H1 (cell line): Measurements from ENCODE around the gene AHRR. TPM values are rescaled to one million over a fixed set of nuclear protein-coding genes. Genes with fewer than 3 reads are reported as not detected.

Experiments used
- CTCF ChIA-PET: fragments of 300-600 bp; sonication (Branson Sonifier 250); formaldehyde crosslinking; loops from one replicate; lab custom pipeline; 2021; ENCODE audit not compliant: partially characterized antibody; lab: Charles Lee
- POLR2A ChIA-PET: fragments of 300-600 bp; sonication (Branson Sonifier 250); formaldehyde crosslinking; loops from one replicate; lab custom pipeline; 2021; ENCODE audit warnings: inconsistent platforms; ENCODE audit not compliant: partially characterized antibody; lab: Charles Lee
- DNase-seq, 2 experiments: peaks; one replicate each; pipeline versions ENCODE4 v3.0.0 to v3.0.0-alpha.2; 2010 to 2022; ENCODE audit warnings: low spot score in 2 of 2, low read depth in 1 of 2, mixed read lengths in 1 of 2
- FAIRE-seq: peaks from 2 replicates; lab custom pipeline; 2011; peaks lifted over from hg19 to GRCh38; lab: Jason Lieb, UNC
- H2AFZ ChIP-seq: 2 replicates; pipeline ENCODE4 v1.8.1; 2012; ENCODE audit warnings: low read length, inconsistent platforms
- H2AK5ac ChIP-seq: 2 replicates; pipeline ENCODE4 v1.6.1; 2013; ENCODE audit warnings: low read depth, low read length
- H2BK120ac ChIP-seq: replicated peaks from 2 replicates; pipeline ENCODE3; 2013; ENCODE audit warnings: low read depth, low read length, inconsistent platforms
- H2BK12ac ChIP-seq: 2 replicates; pipeline ENCODE4 v1.6.1; 2013; ENCODE audit warnings: low read depth, low read length
- H2BK15ac ChIP-seq: 2 replicates; pipeline ENCODE4 v1.6.1; 2013; ENCODE audit warnings: low read length
- H2BK20ac ChIP-seq: 2 replicates; pipeline ENCODE4 v1.6.1; 2013; ENCODE audit warnings: low read length
- H2BK5ac ChIP-seq: 2 replicates; pipeline ENCODE4 v1.6.1; 2013; ENCODE audit warnings: low read depth, low read length
- H3K14ac ChIP-seq: 2 replicates; pipeline ENCODE4 v1.6.1; 2013; ENCODE audit warnings: inconsistent platforms; ENCODE audit not compliant: insufficient read length
- H3K18ac ChIP-seq: 2 replicates; pipeline ENCODE4 v1.6.1; 2013; ENCODE audit warnings: low read length; ENCODE audit errors: extremely low read depth
- H3K23ac ChIP-seq: 2 replicates; pipeline ENCODE4 v1.6.1; 2013; ENCODE audit warnings: inconsistent platforms; ENCODE audit not compliant: insufficient read length
- H3K23me2 ChIP-seq: 2 replicates; pipeline ENCODE4 v1.6.1; 2013; ENCODE audit warnings: low read depth, low read length
- H3K27ac ChIP-seq: 2 replicates; pipeline ENCODE4 v1.6.1; 2011; ENCODE audit warnings: low read depth, low read length, inconsistent platforms
- H3K27me3 ChIP-seq, 4 experiments: replicated peaks in 1 of 4; 1 replicate in 1 of 4; 2 replicates in 3 of 4; pipeline versions ENCODE4 v1.6.1 to v1.8.1; 2011 to 2013; ENCODE audit warnings: low read length in 3 of 4, mild to moderate bottlenecking in 3 of 4, inconsistent platforms in 2 of 4, mixed read lengths in 2 of 4, moderate library complexity in 1 of 4; ENCODE audit not compliant: control insufficient read depth in 3 of 4, insufficient read depth in 3 of 4; ENCODE audit errors: extremely low read depth in 1 of 4
- H3K36me3 ChIP-seq, 4 experiments: 2 replicates each; pipeline versions ENCODE4 v1.6.1 to v1.8.1; 2011 to 2013; ENCODE audit warnings: mild to moderate bottlenecking in 4 of 4, low read length in 3 of 4, moderate library complexity in 2 of 4, control low read depth in 1 of 4, inconsistent platforms in 1 of 4; ENCODE audit not compliant: insufficient read depth in 4 of 4, control insufficient read depth in 2 of 4
- H3K4ac ChIP-seq: replicated peaks from 2 replicates; pipeline ENCODE3; 2013; ENCODE audit warnings: low read length, low read depth, mixed read lengths, inconsistent platforms; ENCODE audit not compliant: insufficient read length
- H3K4me1 ChIP-seq, 4 experiments: replicated peaks in 1 of 4; 1 replicate in 1 of 4; 2 replicates in 3 of 4; pipeline versions ENCODE4 v1.6.1 to v1.8.1; 2011 to 2013; ENCODE audit warnings: low read length in 3 of 4, inconsistent platforms in 2 of 4, mixed read lengths in 1 of 4; ENCODE audit not compliant: insufficient read depth in 4 of 4, control insufficient read depth in 3 of 4
- H3K4me2 ChIP-seq, 2 experiments: 2 replicates each; pipeline versions ENCODE4 v1.6.1 to v1.8.1; 2011 to 2013; ENCODE audit warnings: low read depth in 2 of 2, low read length in 2 of 2, control low read depth in 1 of 2, inconsistent platforms in 1 of 2, mild to moderate bottlenecking in 1 of 2; ENCODE audit not compliant: insufficient read depth in 1 of 2
- H3K4me3 ChIP-seq, 4 experiments: fragments of 200-600, 300-600 bp in 1 of 4; sonication (generic), shearing (Covaris generic), sonication (Bioruptor Twin) in 1 of 4; 2 replicates each; pipeline versions ENCODE4 v1.5.1 to v1.8.1; 2011 to 2016; ENCODE audit warnings: low read length in 4 of 4, low read depth in 3 of 4, control low read depth in 2 of 4, inconsistent platforms in 2 of 4, mild to moderate bottlenecking in 2 of 4, mixed read lengths in 1 of 4, moderate library complexity in 1 of 4; ENCODE audit not compliant: insufficient read depth in 2 of 4; ENCODE audit errors: extremely low read depth in 1 of 4
- H3K56ac ChIP-seq: replicated peaks from 2 replicates; pipeline ENCODE3; 2013; ENCODE audit warnings: low read depth, mild to moderate bottlenecking, mixed read lengths, low read length, inconsistent platforms; ENCODE audit not compliant: insufficient read length
- H3K79me1 ChIP-seq: 2 replicates; pipeline ENCODE4 v1.6.1; 2013; ENCODE audit warnings: low read depth, low read length, control low read depth
- H3K79me2 ChIP-seq, 2 experiments: 2 replicates each; pipeline versions ENCODE4 v1.6.1 to v1.8.1; 2012 to 2013; ENCODE audit warnings: low read length in 2 of 2, mild to moderate bottlenecking in 2 of 2, inconsistent platforms in 1 of 2; ENCODE audit not compliant: insufficient read depth in 2 of 2, control insufficient read depth in 1 of 2
- H3K9ac ChIP-seq, 4 experiments: replicated peaks in 1 of 4; 1 replicate in 1 of 4; 2 replicates in 3 of 4; pipeline versions ENCODE4 v1.6.1 to v1.8.1; 2011 to 2013; ENCODE audit warnings: low read depth in 3 of 4, low read length in 3 of 4, control low read depth in 2 of 4, mild to moderate bottlenecking in 2 of 4, moderate library complexity in 2 of 4, inconsistent platforms in 1 of 4; ENCODE audit errors: extremely low read depth in 1 of 4
- H3K9me3 ChIP-seq, 2 experiments: 2 replicates each; pipeline versions ENCODE4 v1.6.1 to v1.8.1; 2012 to 2013; ENCODE audit warnings: mild to moderate bottlenecking in 2 of 2, moderate library complexity in 2 of 2, control low read depth in 1 of 2, inconsistent platforms in 1 of 2, low read depth in 1 of 2, low read length in 1 of 2, mixed read lengths in 1 of 2; ENCODE audit not compliant: insufficient read depth in 2 of 2
- H4K20me1 ChIP-seq, 2 experiments: replicated peaks in 1 of 2; 2 replicates each; pipeline versions ENCODE3 to v1.8.1; 2011 to 2013; ENCODE audit warnings: inconsistent platforms in 2 of 2, low read length in 2 of 2, mild to moderate bottlenecking in 1 of 2; ENCODE audit not compliant: insufficient read depth in 2 of 2, control insufficient read depth in 1 of 2
- H4K5ac ChIP-seq: 2 replicates; pipeline ENCODE4 v1.6.1; 2013; ENCODE audit warnings: low read length, low read depth, mixed read lengths, inconsistent platforms; ENCODE audit not compliant: insufficient read length
- H4K8ac ChIP-seq: 2 replicates; pipeline ENCODE4 v1.8.0; 2013; ENCODE audit warnings: mild to moderate bottlenecking, moderate library complexity, low read length, inconsistent platforms; ENCODE audit not compliant: insufficient read depth; ENCODE audit errors: extremely low read depth
- H4K91ac ChIP-seq: replicated peaks from 2 replicates; pipeline ENCODE3; 2013; ENCODE audit warnings: low read length, mixed read lengths, inconsistent platforms; ENCODE audit not compliant: insufficient read length
- BCL11A ChIP-seq, 2 experiments: IDR thresholded peaks; one replicate each; pipeline ENCODE4 v1.6.1; 2011; ENCODE audit warnings: low read depth in 2 of 2, low read length in 2 of 2, mild to moderate bottlenecking in 2 of 2
- BRCA1 ChIP-seq: IDR thresholded peaks from 2 replicates; pipeline ENCODE4 v1.6.1; 2012; ENCODE audit warnings: low read depth, low read length, improper control_type of control experiment
- CBX8 ChIP-seq: fragments of 300-800, 300-1000 bp; sonication (generic); IDR thresholded peaks from 2 replicates; pipeline ENCODE4 v1.7.1; 2016; ENCODE audit warnings: low read depth, low read length, borderline replicate concordance
- CTBP2 ChIP-seq: IDR thresholded peaks from 2 replicates; pipeline ENCODE4 v1.7.0; 2011; ENCODE audit warnings: borderline replicate concordance, mild to moderate bottlenecking, moderate library complexity, mixed read lengths, low read length; ENCODE audit not compliant: insufficient read depth, insufficient read length
- NANOG ChIP-seq: IDR thresholded peaks from 2 replicates; pipeline ENCODE4 v1.6.1; 2011; ENCODE audit warnings: low read length, low read depth, mild to moderate bottlenecking, inconsistent platforms; ENCODE audit not compliant: insufficient read depth, poor library complexity, severe bottlenecking
- NRF1 ChIP-seq: IDR thresholded peaks from 2 replicates; pipeline ENCODE4 v1.6.1; 2011; ENCODE audit warnings: mild to moderate bottlenecking, low read depth, low read length, improper control_type of control experiment
- POLR2A ChIP-seq, 2 experiments: IDR thresholded peaks; 1 replicate in 1 of 2; 2 replicates in 1 of 2; pipeline ENCODE4 v1.6.1; 2011; ENCODE audit warnings: low read depth in 2 of 2, low read length in 2 of 2, mild to moderate bottlenecking in 2 of 2; ENCODE audit errors: control extremely low read depth in 1 of 2
- RXRA ChIP-seq: IDR thresholded peaks from 2 replicates; pipeline ENCODE4 v1.6.1; 2011; ENCODE audit warnings: low read depth, mild to moderate bottlenecking, low read length, moderate library complexity; ENCODE audit not compliant: insufficient read depth
- TBP ChIP-seq: IDR thresholded peaks from 2 replicates; pipeline ENCODE4 v1.6.1; 2011; ENCODE audit warnings: low read depth, low read length, improper control_type of control experiment
- TCF12 ChIP-seq: IDR thresholded peaks from 2 replicates; pipeline ENCODE4 v1.6.1; 2011; ENCODE audit warnings: low read depth, mild to moderate bottlenecking, low read length
- USF2 ChIP-seq: IDR thresholded peaks from 2 replicates; pipeline ENCODE4 v1.6.1; 2011; ENCODE audit warnings: low read length, improper control_type of control experiment
- WGBS, 2 experiments: shearing (Covaris generic) in 1 of 2; methylation state at CpG; one replicate each; pipeline versions ENCODE4 v1.1.6 to v1.1.7; 2013 to 2015; ENCODE audit warnings: low lambda C conversion rate in 2 of 2, mixed read lengths in 2 of 2, inconsistent platforms in 1 of 2, low coverage in 1 of 2, missing lambda C conversion rate in 1 of 2; ENCODE audit not compliant: insufficient replicate concordance in 2 of 2, insufficient coverage in 1 of 2, insufficient read length in 1 of 2; ENCODE audit errors: extremely low coverage in 1 of 2, missing lambda C conversion rate in 1 of 2; 5-methylcytosine and 5-hydroxymethylcytosine counted together
- polyA plus RNA-seq, 7 experiments: library from polyadenylated mRNA; depleted of rRNA in 3 of 7; stranded (reverse) in 5 of 7; unstranded in 2 of 7; fragments of >200 nt in 5 of 7; fragments of 200-250 nt in 2 of 7; gene quantifications; 1 replicate in 5 of 7; 2 replicates in 1 of 7; 4 replicates in 1 of 7; pipeline versions ENCODE4 v1.2.1 to v1.2.3, GENCODE V29; 2011 to 2013; ENCODE audit warnings: missing spikeins in 2 of 7, mixed read lengths in 2 of 7
- total RNA-seq: library from RNA; stranded (reverse); fragmentation: NEBNext Ultra II Directional; extraction: Animal tissue kit (Norgen Biotek cat#: 25700); gene quantifications from 2 replicates; pipeline ENCODE4 v1.2.1, GENCODE V29; 2021

AHRR gene
- total and polyA plus RNA-seq, 2 of the 8 experiments (the other 6 are each of a cell fraction or from before 2014, with no cell fraction given), result 0.41 to 0.80 TPM

- no peak overlapping the region for H3K4me3 ChIP-seq
- WGBS, 2 experiments, result 93% methylated on average over 31 of the region's 31 CpGs; no CpG with 5 or more reads in 1 of the 2 experiments
- H2BK5ac ChIP-seq, result no peak overlapping the region
- no peak overlapping the region for H2BK15ac ChIP-seq
- no peak overlapping the region for H3K14ac ChIP-seq
- no peak overlapping the region for H3K4ac ChIP-seq
- H3K9me3 ChIP-seq, result no peaks in the 10 kb centered on the region
- DNase-seq (no peak), FAIRE-seq (no peak)
- H3K79me1 ChIP-seq, result no peaks in the 10 kb centered on the region; the same call in 1 of the 2 replicates
- H3K27me3 ChIP-seq, result peaks cover 13 to 27% (median 21%) of the 10 kb centered on the region in 4 experiments
- no peak overlapping the region for H4K5ac ChIP-seq
- peak overlapping the region in 1 of 2 experiments; percentile 44; a peak in 2 of 4 replicates for H3K4me2 ChIP-seq
- no peak overlapping the region for H3K27ac ChIP-seq
- no peak overlapping the region for H4K8ac ChIP-seq
- no peak overlapping the region for H4K91ac ChIP-seq
- no peak overlapping the region for H2AK5ac ChIP-seq
- no peak overlapping the region for H3K56ac ChIP-seq
- no peak overlapping the region; a peak in 2 of 7 replicates for H3K9ac ChIP-seq
- no peak overlapping the region for H2BK120ac ChIP-seq
- H3K23me2 ChIP-seq, result peaks cover 15% of the 10 kb centered on the region; the same call in 1 of the 2 replicates
- no peak overlapping the region for H3K23ac ChIP-seq
- H2BK12ac ChIP-seq, result no peak overlapping the region
- no peaks in the 10 kb centered on the region for H3K79me2 ChIP-seq
- CTCF ChIA-PET, result interaction anchor here (0.9 to 1.4 kb wide), 4 partner anchors 25 to 101 kb away, joined by 3 to 5 read pairs (median 3); no protein-coding TSS in a partner anchor
- peaks cover 0 to 18% of the 10 kb centered on the region in 2 experiments for H4K20me1 ChIP-seq
- no peak overlapping the region for H2BK20ac ChIP-seq
- POLR2A ChIA-PET, result interaction anchor here (1.1 to 1.8 kb wide), 4 partner anchors 11 to 379 kb away, joined by 3 to 6 read pairs (median 4); partner anchors contain the start of gene ZDHHC11
- no peak overlapping the region for H3K18ac ChIP-seq
- no peak overlapping the region for H2AFZ ChIP-seq
- 0 out of 8 replicates have a peak, but pooled peaks cover 0 to 2% (median 0%) of the 10 kb centered on the region in 4 experiments for H3K36me3 ChIP-seq
- peaks cover 0 to 11% (median 6%) of the 10 kb centered on the region in 4 experiments; a peak in 4 of 7 replicates for H3K4me1 ChIP-seq
- no peak for TF ChIP-seq TCF12
- no peak for TF ChIP-seq BRCA1
- TF ChIP-seq BCL11A (IDR thresholded peaks at IDR 0.05; ENCODE audit: low read depth in 2 of 2, low read length in 2 of 2), result no peak
- TF ChIP-seq NRF1, result no peak
- no peak for TF ChIP-seq CBX8
- TF ChIP-seq CTBP2, result no peak
- no peak for TF ChIP-seq TBP
- TF ChIP-seq POLR2A (IDR thresholded peaks at IDR 0.05; ENCODE audit: control extremely low read depth in 1 of 2, low read depth in 2 of 2, low read length in 2 of 2), result no peak
- TF ChIP-seq RXRA, result no peak
- TF ChIP-seq NANOG, result no peak
- no peak for TF ChIP-seq USF2
Observed at GRCh38 chr5:470961-471749, 149.6 kb downstream of the AHRR start.
